AG08395 (cell line): Measurements from ENCODE around the gene GTF3C5.
"Not testable (repeated sequence)": the region's sequence is repeated elsewhere in the genome, so short reads cannot be mapped to it uniquely, and the experiment has no call there.

Experiments used
- DNase-seq: peaks from one replicate; pipeline ENCODE4 v3.0.0; 2012; ENCODE audit warnings: mixed read lengths, low spot score

GTF3C5 gene, protein sequence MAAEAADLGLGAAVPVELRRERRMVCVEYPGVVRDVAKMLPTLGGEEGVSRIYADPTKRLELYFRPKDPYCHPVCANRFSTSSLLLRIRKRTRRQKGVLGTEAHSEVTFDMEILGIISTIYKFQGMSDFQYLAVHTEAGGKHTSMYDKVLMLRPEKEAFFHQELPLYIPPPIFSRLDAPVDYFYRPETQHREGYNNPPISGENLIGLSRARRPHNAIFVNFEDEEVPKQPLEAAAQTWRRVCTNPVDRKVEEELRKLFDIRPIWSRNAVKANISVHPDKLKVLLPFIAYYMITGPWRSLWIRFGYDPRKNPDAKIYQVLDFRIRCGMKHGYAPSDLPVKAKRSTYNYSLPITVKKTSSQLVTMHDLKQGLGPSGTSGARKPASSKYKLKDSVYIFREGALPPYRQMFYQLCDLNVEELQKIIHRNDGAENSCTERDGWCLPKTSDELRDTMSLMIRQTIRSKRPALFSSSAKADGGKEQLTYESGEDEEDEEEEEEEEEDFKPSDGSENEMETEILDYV

DNA sequence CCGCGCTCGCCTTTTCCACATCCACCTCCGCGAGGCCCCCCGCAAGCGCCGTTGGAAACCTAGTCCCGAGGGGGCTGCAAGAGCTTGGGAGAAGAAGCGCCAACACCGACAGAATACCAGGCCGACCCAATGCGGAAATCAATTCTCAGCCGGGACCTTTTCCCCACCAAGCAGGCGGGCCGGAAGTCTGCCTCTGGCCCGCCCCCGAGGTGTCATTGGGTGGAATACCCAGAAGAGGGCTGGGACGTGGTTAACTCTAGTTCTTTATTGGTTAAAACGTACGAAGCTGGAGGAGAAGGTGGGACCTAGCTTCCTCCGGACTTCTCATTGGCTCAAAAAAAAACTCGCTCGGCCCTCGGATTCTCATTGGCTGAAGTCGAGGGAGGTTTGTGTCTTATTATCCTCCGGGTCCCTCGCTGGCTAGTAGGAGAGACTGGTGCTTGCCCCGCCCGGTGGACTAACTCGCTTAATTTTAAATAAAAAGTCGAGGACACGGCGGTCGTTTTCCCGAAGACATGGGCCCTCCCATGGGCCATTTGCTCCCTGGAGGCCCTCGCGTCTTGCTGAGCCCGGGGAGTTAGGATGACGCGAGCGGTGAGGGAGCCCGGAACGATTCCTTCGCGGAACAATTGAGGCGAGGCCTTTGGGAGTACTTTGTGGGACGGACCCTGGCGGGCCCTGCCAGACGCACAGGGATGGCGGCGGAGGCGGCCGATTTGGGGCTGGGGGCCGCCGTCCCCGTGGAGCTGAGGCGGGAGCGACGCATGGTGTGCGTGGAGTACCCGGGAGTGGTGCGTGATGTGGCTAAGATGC is at the start of gene GTF3C5:
Gene GTF3C5, plus strand, starts transcription at position 681 of the 813 bp plus-strand sequence. Its CDS starts 15 bp downstream, at position 696.
- DNase-seq = peak; percentile 100

DNA sequence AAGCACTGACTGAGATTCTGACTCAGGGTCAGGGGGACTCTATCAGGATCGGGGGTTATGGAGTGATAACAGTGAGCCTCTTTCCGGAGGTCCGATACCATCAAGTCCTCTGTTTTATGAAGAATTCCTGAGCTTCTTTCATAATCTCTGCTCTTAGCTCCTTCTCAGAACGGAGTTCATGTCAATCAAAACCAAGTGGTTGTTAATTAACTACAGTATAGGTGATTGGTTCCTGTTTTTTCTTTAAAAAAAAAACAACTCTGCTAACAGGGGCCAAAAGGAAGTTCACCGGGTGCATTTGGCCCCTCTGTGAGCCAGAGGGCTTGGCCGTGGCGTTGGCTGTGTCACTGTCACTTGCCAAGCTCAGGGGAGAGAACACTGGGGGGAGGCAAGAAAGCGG is 48.3 kb upstream of the GTF3C5 start:
- DNase-seq = no peak

DNA sequence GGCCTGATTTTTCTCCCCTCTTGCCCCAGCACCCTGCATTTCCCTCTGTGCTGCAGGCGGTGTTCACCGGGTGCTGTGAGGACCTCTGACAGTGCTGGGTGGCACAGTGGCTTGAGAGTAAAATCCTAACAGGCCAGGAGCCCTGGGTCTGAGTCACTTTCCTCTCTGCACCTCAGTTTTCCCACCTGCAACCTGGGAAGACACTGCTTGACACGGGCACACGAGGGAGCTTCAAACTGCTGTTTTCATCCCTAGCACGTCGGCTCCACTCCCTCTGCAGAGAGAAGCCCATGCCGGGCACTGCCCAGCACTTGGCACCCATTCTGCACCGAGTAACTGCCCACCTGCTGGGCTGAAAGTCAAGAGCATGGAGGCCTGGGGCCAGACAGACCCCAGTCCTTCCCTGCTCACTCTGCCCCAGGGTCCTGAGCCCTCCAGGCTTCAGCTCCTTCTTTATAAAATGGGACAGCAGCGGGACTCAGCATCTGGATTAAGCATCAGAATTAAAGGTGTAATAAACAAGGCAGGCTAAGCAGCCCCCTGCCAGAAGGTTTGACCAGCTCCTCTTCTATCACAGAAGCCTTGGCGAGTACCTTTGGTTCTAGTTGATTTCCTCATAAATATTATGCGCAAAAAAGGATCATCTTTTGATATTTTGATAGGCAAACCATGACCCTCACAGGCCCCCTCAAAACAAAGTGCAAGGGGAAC is 47.2 kb upstream of the GTF3C5 start:
- DNase-seq = no peak

DNA sequence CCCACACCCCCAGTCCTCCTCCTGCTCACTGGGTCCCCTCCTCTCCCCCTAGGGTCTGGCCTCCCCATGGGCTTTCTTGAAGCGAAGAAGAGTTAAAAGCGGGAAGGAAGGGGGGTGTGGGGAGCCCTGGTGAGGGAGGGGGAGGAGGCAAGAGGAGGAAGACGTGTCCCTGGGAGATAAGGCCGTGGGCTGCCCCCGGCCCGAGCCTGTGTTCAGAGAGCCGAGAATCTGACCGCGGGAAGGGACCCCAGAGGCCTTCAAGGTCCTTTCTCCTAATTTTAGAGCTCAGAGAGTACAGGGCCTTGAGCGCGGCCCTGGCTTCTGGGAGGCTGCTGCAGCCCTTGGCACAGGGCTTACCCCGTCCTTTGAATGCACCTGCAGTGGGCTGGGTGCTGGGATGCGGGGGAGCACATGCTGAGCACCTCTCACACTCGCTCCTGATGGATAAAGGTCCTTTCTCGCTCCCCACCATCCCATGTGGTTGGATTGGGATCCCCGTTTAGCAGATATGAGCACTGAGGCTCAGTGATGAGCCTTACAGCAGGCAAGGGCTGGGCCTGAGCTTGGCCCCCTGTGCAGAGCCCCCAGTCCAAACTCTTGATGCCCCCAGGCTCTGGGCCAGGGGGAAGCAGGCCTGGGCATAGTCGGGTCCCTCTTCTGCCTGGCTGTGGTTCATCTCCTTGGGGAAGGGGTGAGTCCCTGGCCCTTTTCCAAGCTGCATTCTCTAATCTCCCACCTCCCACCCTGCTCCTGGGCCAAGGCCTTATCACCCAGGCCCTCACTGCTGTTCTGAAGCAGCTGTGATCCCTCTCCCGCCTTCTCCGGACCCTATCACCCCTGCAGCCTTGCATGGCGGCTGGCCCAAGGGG is 46.4 kb upstream of the GTF3C5 start:
- DNase-seq = no peak

DNA sequence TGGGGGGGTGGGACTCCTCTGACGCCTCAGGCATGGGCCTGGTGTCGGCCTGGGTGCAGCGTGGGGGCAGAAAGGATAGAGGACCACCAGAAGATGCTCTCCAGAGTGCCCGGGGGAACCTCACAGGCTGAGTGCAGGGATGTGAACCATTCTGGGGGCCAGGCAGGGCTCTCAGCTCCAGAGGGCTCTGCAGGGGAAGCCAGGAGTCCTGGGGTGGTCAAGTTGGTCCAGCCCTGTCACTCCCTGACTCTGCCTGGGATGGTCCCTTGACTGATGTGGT is 45.8 kb upstream of the GTF3C5 start:
- DNase-seq = no peak

DNA sequence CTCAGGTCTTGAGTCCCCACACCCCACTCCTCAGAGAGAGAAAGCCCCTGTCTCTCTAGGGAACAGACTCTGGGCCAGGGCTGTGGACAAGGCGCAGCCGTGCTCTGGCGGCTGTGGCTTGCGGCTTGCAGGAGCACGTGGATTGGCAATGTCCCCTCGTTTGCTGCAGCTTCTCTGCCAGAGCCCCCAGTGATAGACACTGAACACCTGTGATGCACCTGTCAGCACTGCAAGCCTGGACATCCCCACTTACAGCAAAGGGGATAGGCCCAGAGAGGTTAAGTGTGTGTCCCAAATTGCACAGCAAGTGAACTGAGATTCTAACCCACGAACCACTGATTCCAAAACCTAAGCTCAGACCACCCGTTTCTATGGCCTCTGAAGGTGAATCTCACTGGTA is 45.3 kb upstream of the GTF3C5 start:
- DNase-seq = no peak

DNA sequence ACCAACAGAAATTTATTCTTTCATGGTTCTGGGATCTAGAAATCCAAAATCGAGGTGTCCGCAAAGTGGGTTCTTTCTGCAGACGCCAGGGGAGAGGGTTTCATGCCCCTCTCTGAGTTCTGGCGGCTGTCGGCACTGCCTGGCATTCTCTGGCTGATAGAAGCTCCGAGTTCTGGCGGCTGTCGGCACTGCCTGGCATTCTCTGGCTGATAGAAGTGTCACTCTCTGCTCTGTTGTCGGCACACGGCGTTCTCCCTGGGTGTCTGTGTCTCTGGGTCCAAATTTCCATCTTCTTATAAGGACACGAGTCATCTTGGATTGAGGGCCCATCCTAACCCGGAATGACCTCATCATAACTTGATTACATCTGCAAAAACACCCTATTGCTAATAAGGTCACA is 44.7 kb upstream of the GTF3C5 start:
- DNase-seq = no peak

DNA sequence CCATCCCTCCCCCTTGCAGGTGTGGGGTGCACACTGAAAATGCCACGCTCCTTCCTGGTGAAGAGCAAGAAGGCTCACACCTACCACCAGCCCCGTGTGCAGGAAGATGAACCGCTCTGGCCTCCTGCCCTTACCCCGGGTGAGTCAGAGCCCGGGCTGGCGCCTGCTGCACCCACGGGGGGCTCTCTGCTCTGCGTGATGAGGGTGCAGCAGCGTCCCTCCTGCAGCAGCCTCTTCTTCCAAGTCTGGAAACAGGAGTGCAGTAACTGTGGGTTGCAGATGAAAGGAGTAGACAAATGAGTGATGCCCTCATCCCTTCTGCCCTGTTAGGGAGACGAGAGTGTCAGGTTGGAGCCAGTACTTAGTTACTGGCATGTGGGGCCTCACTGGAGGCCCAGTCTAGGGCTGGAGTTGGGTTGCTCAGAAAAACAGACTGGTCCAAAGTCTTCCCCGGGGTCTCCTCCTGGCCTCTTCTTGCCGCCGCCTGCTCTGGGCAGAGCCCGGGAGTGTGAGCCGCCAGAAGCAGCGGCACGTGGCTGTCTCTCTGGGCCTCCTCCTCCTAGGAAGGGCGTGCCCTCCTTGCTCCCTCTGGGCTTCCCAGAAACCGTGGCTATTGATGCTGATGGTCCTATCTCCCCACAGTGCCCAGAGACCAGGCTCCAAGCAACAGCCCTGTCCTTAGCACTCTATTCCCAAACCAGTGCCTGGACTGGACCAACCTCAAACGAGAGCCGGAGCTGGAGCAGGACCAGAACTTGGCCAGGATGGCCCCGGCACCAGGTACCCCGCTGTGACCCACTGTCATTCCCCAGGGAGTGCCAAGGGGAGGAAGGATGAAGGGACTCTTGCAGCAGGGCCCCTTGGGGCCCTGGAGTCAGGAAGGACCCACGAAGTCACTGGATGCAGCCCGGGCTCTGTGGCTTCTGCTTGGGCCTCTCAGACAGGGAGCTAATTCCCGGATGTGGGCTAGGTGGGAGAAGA is 43.9 kb upstream of the GTF3C5 start:
- peak; percentile 11 for DNase-seq

DNA sequence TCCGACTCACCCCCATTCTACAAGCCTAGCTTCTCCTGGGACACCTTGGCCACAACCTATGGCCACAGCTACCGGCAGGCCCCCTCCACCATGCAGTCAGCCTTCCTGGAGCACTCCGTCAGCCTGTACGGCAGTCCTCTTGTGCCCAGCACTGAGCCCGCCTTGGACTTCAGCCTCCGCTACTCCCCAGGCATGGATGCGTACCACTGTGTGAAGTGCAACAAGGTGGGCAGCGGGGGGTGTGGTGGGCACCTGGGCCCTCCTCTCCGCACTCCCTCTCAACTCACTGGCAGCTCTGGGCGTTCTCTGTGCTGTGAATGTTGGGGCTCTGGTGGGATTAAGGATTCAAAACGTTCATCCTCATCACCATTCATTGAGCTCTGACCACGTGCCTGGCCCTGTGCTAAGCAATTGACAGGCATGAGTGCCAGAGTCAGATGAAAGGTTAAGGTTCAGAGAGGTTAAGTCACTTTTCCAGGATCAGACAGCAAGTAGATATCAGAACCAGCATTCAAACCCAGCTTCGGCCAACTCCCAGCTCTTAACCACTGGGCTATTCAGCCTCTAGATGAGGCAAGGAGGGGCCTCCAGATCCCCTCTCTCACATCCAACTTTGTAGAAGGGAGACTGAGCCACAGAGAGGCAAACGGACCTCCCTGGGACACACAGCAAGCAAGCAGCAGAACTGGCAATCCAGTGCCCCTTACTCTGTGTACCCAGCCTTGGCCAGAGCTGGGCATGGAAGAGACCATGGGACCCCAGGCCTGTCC is 42.4 kb upstream of the GTF3C5 start:
- DNase-seq = no peak

DNA sequence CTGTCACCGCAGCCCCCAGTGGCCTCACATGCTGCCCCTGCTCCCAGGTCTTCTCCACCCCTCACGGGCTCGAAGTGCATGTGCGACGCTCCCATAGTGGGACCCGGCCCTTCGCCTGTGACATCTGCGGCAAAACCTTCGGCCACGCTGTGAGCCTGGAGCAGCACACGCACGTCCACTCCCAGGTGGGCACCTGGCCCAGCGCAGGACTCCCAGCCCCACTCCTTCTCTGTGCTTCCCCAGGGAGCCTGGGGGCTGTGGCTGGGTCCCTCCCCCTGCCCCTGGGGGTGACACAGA is 41.8 kb upstream of the GTF3C5 start:
- DNase-seq = no peak

DNA sequence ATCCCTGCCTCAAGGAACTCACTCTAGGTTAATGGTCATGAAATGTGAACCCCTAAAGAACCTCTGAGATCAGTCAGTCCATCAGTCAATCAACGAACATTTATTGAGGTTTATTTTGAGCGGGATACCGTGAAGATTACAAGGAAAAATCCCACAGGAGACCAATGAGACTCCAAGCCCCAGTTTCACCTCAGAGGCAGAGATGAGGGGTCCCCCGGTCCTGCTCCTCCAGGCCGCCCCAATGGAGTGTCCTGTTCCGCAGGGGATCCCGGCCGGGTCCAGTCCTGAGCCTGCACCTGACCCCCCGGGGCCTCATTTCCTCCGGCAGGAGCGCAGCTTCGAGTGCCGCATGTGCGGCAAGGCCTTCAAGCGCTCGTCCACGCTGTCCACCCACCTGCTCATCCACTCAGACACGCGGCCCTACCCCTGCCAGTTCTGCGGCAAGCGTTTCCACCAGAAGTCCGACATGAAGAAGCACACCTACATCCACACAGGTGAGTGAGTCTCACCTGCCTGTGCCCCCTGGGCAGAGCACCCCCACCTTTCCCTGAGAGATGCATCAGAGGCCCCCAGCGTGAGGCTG is 41.3 kb upstream of the GTF3C5 start:
- DNase-seq = no peak

DNA sequence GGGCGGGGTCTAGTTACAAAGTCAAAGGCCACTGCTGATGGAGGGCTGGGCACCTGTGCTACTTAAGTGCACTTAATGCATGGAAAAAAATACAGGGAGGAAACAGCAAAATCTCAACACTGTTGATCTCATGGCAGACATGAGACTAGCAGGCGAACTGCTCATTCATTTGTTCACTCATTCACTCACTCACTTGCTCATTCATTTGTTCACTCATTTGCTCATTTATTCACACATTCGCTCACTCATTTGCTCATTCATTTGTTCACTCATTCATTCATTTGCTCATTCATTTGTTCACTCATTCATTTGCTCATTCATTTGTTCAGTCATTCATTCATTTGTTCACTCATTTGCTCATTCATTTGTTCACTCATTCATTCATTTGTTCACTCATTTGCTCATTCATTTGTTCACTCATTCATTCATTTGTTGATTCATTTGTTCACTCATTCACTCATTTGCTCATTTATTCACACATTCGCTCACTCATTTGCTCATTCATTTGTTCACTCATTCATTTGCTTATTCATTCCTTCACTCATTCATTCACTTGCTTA is 40.7 kb upstream of the GTF3C5 start:
- DNase-seq = not testable (repeated sequence)

DNA sequence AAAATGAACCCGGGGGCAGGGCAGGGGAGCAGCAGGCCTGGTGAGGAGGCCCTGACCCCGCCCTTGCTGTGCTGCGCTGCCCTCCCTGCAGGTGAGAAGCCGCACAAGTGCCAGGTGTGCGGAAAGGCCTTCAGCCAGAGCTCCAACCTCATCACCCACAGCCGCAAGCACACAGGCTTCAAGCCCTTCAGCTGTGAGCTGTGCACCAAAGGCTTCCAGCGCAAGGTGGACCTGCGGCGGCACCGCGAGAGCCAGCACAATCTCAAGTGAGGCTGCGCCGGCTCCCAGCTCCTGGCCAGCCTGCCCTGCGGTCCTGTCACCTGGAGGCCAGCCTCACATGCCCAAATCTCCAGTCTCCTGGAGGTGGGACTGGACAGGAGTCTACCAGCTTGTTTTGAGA is 40.0 kb upstream of the GTF3C5 start:
- no peak for DNase-seq

DNA sequence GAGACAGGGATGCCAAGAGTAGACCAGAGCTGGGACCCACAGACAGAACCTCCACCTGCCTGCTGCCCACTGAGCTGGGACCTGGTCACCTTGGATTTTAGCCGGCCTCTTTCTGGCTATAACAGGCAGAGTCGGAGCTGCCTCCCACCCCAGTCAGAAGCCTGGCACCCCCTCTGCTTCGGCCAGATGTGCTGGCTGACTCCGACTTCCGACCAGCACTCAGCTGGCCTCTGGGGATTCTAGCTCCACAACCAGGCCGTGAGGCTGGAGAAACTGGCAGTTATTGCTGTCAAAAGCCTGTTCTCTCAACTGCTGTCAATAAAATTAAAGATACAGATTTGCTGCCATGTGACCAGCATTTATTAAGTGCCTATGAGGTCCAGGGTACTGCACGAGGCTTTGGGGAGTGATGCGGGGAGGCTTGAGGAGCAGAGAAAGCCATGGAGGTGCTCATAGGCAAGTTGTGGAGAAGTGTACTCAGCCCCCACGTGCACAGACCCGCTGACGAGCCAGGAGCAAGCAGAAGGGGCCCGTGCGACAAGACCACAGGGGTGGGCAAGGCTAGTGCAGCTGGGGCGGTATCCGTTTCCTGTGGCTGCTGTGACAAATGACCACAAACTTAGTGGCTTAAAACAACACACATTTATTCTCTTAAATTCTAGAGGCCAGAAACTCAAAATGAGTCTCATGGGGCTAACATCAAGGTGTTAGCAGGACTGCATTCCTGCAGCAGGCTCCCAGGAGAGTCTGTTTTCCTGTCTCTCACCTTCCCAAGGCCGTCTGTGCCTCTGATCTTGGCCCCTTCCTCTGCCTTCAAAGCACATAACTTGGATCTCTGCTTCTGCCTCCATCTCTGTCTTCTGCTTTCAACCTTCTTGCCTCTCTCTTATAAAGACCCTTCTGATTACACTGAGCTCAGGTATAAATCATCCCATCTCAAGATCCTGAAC is 39.2 kb upstream of the GTF3C5 start:
- no peak for DNase-seq

DNA sequence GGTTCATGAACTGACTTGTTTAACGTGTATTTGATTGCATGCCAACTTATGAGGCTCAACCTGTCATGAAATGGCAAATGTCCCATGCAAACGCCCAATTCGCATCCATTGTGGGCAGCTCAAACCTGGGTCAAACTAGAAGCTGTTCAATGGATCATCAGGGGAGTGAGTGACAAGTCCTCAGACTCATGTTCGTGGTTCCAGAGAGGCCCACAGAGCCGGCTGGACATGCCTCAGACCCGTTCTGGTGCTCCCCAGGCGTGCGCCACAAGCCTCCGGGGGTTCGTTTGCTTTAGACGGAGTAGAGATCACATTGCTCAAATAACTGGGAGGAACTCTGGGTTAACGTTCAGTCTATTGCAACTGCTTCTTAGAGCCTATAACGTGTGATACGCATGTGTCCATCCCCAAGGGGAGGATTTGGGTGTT is 37.3 kb upstream of the GTF3C5 start:
- DNase-seq = no peak

DNA sequence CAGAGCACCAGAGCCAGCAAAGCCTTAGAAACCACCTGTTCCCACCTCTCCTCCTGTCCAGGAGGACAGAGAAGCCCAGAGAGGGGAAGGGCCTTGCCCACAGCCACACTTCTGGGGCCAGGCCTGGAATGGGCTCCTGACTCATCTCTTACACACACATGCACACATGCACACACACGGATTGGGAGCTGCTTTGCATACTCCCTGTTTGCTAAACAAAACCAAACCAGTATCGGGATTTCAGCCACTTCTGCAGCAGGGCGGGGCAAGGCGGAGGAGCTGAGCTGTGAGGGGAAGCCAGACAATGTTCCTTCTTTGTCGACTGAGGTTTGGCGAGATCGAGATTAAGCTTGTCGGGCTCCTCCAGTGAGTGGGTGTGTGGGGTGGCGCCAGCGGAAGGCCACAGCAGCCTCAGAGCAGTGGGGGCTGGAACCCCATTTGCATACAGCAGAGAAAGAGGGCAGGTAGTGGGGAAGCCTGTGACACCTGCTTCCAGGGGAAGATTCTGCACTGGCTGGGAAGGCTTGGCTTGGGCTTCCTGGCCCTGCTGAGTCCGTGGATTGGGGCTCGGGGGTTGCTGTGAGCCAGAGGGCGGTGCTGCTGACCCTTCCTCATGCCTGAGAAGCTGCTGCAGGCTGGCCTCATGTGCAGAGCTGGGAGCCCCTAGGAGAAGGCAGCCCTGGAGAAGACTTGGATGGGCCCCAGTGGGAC is 36.2 kb upstream of the GTF3C5 start:
- no peak for DNase-seq

DNA sequence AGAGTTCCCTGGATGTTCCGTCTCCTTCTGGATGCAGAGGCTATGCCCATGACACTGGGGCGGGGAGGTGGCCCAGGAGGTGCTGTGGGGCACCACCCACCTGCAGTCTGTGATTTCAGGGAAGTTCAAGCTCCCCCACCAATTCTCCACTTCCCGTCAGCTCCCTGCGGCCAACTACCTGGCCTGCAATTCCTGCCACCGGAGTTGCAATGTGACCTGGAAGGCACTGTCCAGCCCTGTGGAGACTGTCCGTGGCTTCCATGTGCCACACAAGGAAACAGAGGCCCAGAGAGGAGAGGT is 35.7 kb upstream of the GTF3C5 start:
- DNase-seq = no peak

DNA sequence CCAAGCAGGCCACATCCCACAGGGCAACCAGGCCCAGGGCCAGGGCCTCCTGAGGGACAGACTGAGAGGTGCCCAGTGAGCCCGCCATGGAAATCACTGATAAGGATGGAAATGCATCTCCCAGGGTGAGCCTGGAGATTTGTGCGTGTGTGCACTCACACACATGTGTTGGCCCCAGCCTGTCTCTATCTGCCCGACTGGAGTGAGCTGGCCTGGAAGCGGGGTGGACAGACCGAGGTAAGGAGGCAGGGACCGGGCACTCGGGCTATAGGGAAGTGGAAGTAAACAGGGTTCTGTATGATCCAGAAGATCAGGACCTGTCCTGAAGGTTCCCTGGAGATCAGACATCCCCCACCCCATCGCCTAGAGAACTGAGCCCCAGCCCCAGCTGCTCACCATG is 34.9 kb upstream of the GTF3C5 start:
- no peak for DNase-seq
